CD4-positive, alpha-beta T cell treated with Interferon gamma for 1 hour (primary cell): Measurements from ENCODE around the gene PACSIN2.
A peak's percentile ranks its signal among the peaks of the same experiment; 100 is the strongest.

Source experiments
- DNase-seq: peaks from one replicate; pipeline ENCODE4 v3.0.0-alpha.2; 2020

PACSIN2 gene

GRCh38 chr22:42901790-42902508 lies 113.0 kb downstream of the PACSIN2 start:
- DNase-seq: no peak

- no peak for DNase-seq
Measured at GRCh38 chr22:42897960-42898359, 117.0 kb downstream of the PACSIN2 start.

GRCh38 chr22:42895541-42895981 lies 119.4 kb downstream of the PACSIN2 start:
- DNase-seq: no peak

- DNase-seq: peak; percentile 16
Measured at GRCh38 chr22:42895087-42895486, 119.9 kb downstream of the PACSIN2 start.

GRCh38 chr22:42893371-42894150 lies 121.4 kb downstream of the PACSIN2 start:
- DNase-seq: no peak

- peak; percentile 26 for DNase-seq
Measured at GRCh38 chr22:42892571-42893316, 122.2 kb downstream of the PACSIN2 start.

GRCh38 chr22:42892156-42892555 lies 122.8 kb downstream of the PACSIN2 start:
- no peak for DNase-seq

GRCh38 chr22:42891696-42892095 lies 123.3 kb downstream of the PACSIN2 start:
- no peak for DNase-seq

GRCh38 chr22:42891008-42891407 lies 123.9 kb downstream of the PACSIN2 start:
- DNase-seq: no peak

- DNase-seq: peak; percentile 14
Measured at GRCh38 chr22:42889304-42889703, 125.6 kb downstream of the PACSIN2 start.

GRCh38 chr22:42887523-42888507 lies 127.1 kb downstream of the PACSIN2 start:
- no peak for DNase-seq

GRCh38 chr22:42887120-42887519 lies 127.8 kb downstream of the PACSIN2 start:
- DNase-seq: no peak

GRCh38 chr22:42885446-42885845 lies 129.5 kb downstream of the PACSIN2 start:
- no peak for DNase-seq

GRCh38 chr22:42884616-42885375 lies 130.2 kb downstream of the PACSIN2 start:
- DNase-seq: no peak

- no peak for DNase-seq
Measured at GRCh38 chr22:42883970-42884369, 131.0 kb downstream of the PACSIN2 start.

GRCh38 chr22:42883121-42883520 lies 131.8 kb downstream of the PACSIN2 start:
- no peak for DNase-seq

GRCh38 chr22:42881982-42882656 lies 132.8 kb downstream of the PACSIN2 start:
- DNase-seq: no peak

- DNase-seq: no peak
Measured at GRCh38 chr22:42881298-42881697, 133.7 kb downstream of the PACSIN2 start.

GRCh38 chr22:42880815-42881214 lies 134.1 kb downstream of the PACSIN2 start:
- no peak for DNase-seq

- no peak for DNase-seq
Measured at GRCh38 chr22:42879371-42880021, 135.5 kb downstream of the PACSIN2 start.
